HCT116 (cell line): ENCODE measurements around the gene U2AF1L4. TPM values are rescaled to one million over a fixed set of nuclear protein-coding genes. Genes with fewer than 3 reads are reported as not detected.

Source experiments
- ATAC-seq: fragments of 200-7000 bp; cut with Tn5 transposase; 2 replicates; pipeline ENCODE4 v1.9.1; 2020; ENCODE audit warnings: mild to moderate bottlenecking, moderate library complexity
- BruUV-seq: library from RNA; stranded (reverse); fragments of 400-500 nt; replicated peaks from 2 replicates; lab custom pipeline; 2021; lab: Mats Ljungman, UMichigan
- CTCF ChIA-PET: fragments of 300-600 bp; sonication (Branson Sonifier 250); formaldehyde crosslinking; loops from one replicate; lab custom pipeline; 2021; ENCODE audit warnings: antibody characterized with exemption; lab: Charles Lee
- POLR2A ChIA-PET: fragments of 300-600, 350-600 bp; sonication (Branson Sonifier 250); formaldehyde crosslinking; loops from one replicate; lab custom pipeline; 2021; ENCODE audit warnings: antibody characterized with exemption; lab: Charles Lee
- RAD21 ChIA-PET, 2 experiments: fragments of 300-600 bp; sonication (Branson Sonifier 250); formaldehyde crosslinking; loops; one replicate each; lab custom pipeline; 2023; ENCODE audit warnings: low total read pairs in 2 of 2; ENCODE audit not compliant: uncharacterized antibody in 2 of 2, unreplicated experiment in 2 of 2, low non-redundant PET in 1 of 2; lab: Charles Lee
- DNase-seq: peaks from one replicate; pipeline ENCODE4 v3.0.0-alpha.2; 2010; ENCODE audit warnings: low read depth, low spot score
- H2AFZ ChIP-seq: fragments of 200-600 bp; shearing (Covaris generic), sonication (generic); 2 replicates; pipeline ENCODE4 v1.6.1; 2017; ENCODE audit warnings: low read depth, mixed run types, mixed read lengths, antibody characterized with exemption, low read length; ENCODE audit not compliant: poor library complexity, severe bottlenecking
- H3K27ac ChIP-seq: 2 replicates; pipeline ENCODE4 v1.5.1; 2012; ENCODE audit warnings: low read depth, low read length
- H3K27me3 ChIP-seq: fragments of 200-600 bp; sonication (generic); 2 replicates; pipeline ENCODE4 v1.6.1; 2016; ENCODE audit warnings: mixed run types, low read length, mixed read lengths; ENCODE audit not compliant: insufficient read depth
- H3K36me3 ChIP-seq, 2 experiments: fragments of 200-500 bp in 1 of 2; fragments of 200-600 bp in 1 of 2; sonication (Bioruptor generic) in 1 of 2; sonication (generic) in 1 of 2; 2 replicates each; pipeline versions ENCODE4 v1.5.1 to v1.6.1; 2014 to 2016; ENCODE audit warnings: low read length in 2 of 2, inconsistent platforms in 1 of 2, mixed read lengths in 1 of 2, mixed run types in 1 of 2; ENCODE audit not compliant: insufficient read depth in 2 of 2, control insufficient read depth in 1 of 2
- H3K4me1 ChIP-seq, 2 experiments: fragments of 200-600 bp in 1 of 2; sonication (generic) in 1 of 2; 2 replicates each; pipeline versions ENCODE4 v1.5.1 to v1.6.1; 2012 to 2017; ENCODE audit warnings: low read length in 2 of 2, inconsistent platforms in 1 of 2, mild to moderate bottlenecking in 1 of 2, mixed read lengths in 1 of 2, mixed run types in 1 of 2, moderate library complexity in 1 of 2; ENCODE audit not compliant: insufficient read depth in 2 of 2, control insufficient read depth in 1 of 2
- H3K4me2 ChIP-seq: fragments of 200-600 bp; sonication (generic); 2 replicates; pipeline ENCODE4 v1.6.1; 2017; ENCODE audit warnings: mixed run types, low read length, mixed read lengths
- H3K4me3 ChIP-seq, 2 experiments: fragments of 200-600 bp in 1 of 2; sonication (generic) in 1 of 2; replicated peaks in 1 of 2; 2 replicates each; pipeline ENCODE4 v1.5.1; 2011 to 2016; ENCODE audit warnings: low read length in 2 of 2, control low read depth in 1 of 2, low read depth in 1 of 2, mild to moderate bottlenecking in 1 of 2, mixed read lengths in 1 of 2, mixed run types in 1 of 2
- H3K79me2 ChIP-seq: fragments of 200-600 bp; sonication (generic); 2 replicates; pipeline ENCODE4 v1.6.1; 2017; ENCODE audit warnings: mild to moderate bottlenecking, mixed run types, low read length, moderate library complexity, mixed read lengths; ENCODE audit not compliant: insufficient read depth
- H3K9ac ChIP-seq: fragments of 200-600 bp; sonication (generic); 2 replicates; pipeline ENCODE4 v1.6.1; 2016; ENCODE audit warnings: low read length, mixed read lengths
- H3K9me2 ChIP-seq: fragments of 200-600 bp; sonication (generic), shearing (Covaris generic); 2 replicates; pipeline ENCODE4 v1.6.1; 2017; ENCODE audit warnings: mixed run types, mild to moderate bottlenecking, moderate library complexity; ENCODE audit not compliant: insufficient read depth
- H3K9me3 ChIP-seq, 2 experiments: fragments of 200-500 bp in 1 of 2; fragments of 200-600 bp in 1 of 2; sonication (Bioruptor generic) in 1 of 2; sonication (generic) in 1 of 2; 2 replicates each; pipeline ENCODE4 v1.6.1; 2014 to 2017; ENCODE audit warnings: low read length in 2 of 2, mixed read lengths in 2 of 2, inconsistent platforms in 1 of 2, low read depth in 1 of 2, mild to moderate bottlenecking in 1 of 2, mixed run types in 1 of 2, moderate library complexity in 1 of 2; ENCODE audit not compliant: control insufficient read depth in 1 of 2, insufficient read depth in 1 of 2
- H4K20me1 ChIP-seq: fragments of 200-600 bp; sonication (generic), shearing (Covaris generic); 2 replicates; pipeline ENCODE4 v1.6.1; 2017; ENCODE audit warnings: mixed run types, mild to moderate bottlenecking, moderate library complexity; ENCODE audit not compliant: insufficient read depth
- CEBPB ChIP-seq: IDR thresholded peaks from 2 replicates; pipeline ENCODE4 v1.6.1; 2012; ENCODE audit warnings: low read depth
- EGR1 ChIP-seq: IDR thresholded peaks from 2 replicates; pipeline ENCODE4 v1.6.1; 2012; ENCODE audit warnings: low read depth
- EZH2phosphoT487 ChIP-seq: fragments of 200-600 bp; IDR thresholded peaks from 2 replicates; pipeline ENCODE4 v1.6.1; 2018; ENCODE audit warnings: antibody characterized with exemption, borderline replicate concordance
- POLR2A ChIP-seq: IDR thresholded peaks from 2 replicates; pipeline ENCODE4 v1.7.0; 2011; ENCODE audit warnings: borderline replicate concordance; ENCODE audit not compliant: insufficient read depth, insufficient read length; ENCODE audit errors: extremely low read depth
- SP1 ChIP-seq: IDR thresholded peaks from 2 replicates; pipeline ENCODE4 v1.6.1; 2012; ENCODE audit warnings: low read depth
- TCF7L2 ChIP-seq: IDR thresholded peaks from 2 replicates; pipeline ENCODE4 v1.7.0; 2011; ENCODE audit warnings: borderline replicate concordance, inconsistent platforms; ENCODE audit not compliant: insufficient read depth, insufficient read length; ENCODE audit errors: extremely low read depth
- ZNF274 ChIP-seq: fragments of 200-500 bp; sonication (Bioruptor generic); IDR thresholded peaks from 2 replicates; pipeline ENCODE4 v1.6.1; 2014; ENCODE audit warnings: mild to moderate bottlenecking, low read depth, low read length, inconsistent platforms
- intact Hi-C: fragments of 100-400 bp; cut with micrococcal nuclease; formaldehyde crosslinking; loops from 2 replicates; pipeline ENCODE4 v1.10.0; 2022
- total RNA-seq: library from RNA; stranded (reverse); gene quantifications from one replicate; pipeline ENCODE4 v1.2.1, GENCODE V29; 2021; ENCODE audit not compliant: unreplicated experiment
- TF ChIP-seq, protein P1 (sequence below): IDR thresholded peaks from 2 replicates; pipeline ENCODE4 v1.6.1; 2012; ENCODE audit warnings: low read depth
- TF ChIP-seq, protein P2 (sequence below): IDR thresholded peaks from 2 replicates; pipeline ENCODE4 v1.6.1; 2012

The U2AF1L4 gene
- total RNA-seq, 1 experiment from 2014 or later, result 15.6 TPM

DNA sequence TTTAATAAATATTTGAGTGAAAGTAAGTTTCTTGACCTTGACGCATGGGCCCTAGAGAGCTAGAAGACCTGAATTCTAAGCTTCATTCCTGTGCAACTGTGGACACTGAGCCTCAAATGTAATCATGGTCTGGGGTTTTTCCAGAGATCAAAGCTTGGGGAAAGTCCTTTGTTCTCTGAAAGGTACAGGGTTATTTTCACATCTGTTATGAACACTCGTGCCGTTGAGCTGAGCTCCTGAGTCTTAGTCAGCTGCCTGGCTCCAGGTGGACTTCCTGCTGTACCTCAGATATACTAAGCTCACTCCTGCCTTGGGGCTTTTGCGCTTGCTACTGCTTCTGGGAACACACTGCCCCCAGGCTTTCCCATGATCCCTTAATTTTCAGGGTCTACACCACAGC lies 48.4 kb downstream of the U2AF1L4 start (continued):
- TF ChIP-seq, protein P1, sequence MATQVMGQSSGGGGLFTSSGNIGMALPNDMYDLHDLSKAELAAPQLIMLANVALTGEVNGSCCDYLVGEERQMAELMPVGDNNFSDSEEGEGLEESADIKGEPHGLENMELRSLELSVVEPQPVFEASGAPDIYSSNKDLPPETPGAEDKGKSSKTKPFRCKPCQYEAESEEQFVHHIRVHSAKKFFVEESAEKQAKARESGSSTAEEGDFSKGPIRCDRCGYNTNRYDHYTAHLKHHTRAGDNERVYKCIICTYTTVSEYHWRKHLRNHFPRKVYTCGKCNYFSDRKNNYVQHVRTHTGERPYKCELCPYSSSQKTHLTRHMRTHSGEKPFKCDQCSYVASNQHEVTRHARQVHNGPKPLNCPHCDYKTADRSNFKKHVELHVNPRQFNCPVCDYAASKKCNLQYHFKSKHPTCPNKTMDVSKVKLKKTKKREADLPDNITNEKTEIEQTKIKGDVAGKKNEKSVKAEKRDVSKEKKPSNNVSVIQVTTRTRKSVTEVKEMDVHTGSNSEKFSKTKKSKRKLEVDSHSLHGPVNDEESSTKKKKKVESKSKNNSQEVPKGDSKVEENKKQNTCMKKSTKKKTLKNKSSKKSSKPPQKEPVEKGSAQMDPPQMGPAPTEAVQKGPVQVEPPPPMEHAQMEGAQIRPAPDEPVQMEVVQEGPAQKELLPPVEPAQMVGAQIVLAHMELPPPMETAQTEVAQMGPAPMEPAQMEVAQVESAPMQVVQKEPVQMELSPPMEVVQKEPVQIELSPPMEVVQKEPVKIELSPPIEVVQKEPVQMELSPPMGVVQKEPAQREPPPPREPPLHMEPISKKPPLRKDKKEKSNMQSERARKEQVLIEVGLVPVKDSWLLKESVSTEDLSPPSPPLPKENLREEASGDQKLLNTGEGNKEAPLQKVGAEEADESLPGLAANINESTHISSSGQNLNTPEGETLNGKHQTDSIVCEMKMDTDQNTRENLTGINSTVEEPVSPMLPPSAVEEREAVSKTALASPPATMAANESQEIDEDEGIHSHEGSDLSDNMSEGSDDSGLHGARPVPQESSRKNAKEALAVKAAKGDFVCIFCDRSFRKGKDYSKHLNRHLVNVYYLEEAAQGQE, result no peak
- no peak for TF ChIP-seq CEBPB
- TF ChIP-seq EGR1, result no peak
- TF ChIP-seq SP1, result no peak
- TF ChIP-seq, protein P2, sequence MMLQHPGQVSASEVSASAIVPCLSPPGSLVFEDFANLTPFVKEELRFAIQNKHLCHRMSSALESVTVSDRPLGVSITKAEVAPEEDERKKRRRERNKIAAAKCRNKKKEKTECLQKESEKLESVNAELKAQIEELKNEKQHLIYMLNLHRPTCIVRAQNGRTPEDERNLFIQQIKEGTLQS, result no peak
- no peak for TF ChIP-seq TCF7L2
- TF ChIP-seq EZH2phosphoT487, result no peak

DNA sequence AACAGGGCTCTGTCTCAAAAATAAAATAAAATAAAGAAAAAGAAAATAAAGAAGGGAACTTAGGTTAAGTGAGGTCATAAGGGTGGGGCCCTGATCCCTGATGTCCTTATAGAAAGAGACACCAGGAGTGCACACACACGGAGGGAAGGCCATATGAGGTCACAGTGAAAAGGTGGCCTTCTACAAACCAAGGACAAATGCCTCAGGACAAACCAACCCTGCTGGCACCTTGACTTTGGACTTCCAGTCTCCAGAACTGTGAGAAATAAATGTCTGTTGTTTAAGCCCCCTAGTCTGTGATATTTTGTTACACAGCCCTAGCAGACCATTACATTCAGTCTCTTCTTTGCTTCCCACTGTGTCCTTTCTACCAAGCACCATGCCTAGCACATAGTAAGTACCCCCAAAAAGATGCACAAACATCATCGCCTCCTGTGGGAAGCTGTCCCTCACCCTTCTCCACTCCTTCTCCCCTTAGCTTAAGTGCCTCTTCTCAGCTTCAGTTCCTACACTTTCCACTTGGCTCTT lies 49.3 kb downstream of the U2AF1L4 start:
- CTCF ChIA-PET, result interaction anchor here (1.1 to 1.6 kb wide), 2 partner anchors 15 to 124 kb away, joined by 3 to 4 read pairs; no protein-coding TSS in a partner anchor
- POLR2A ChIA-PET, result no interaction called here
- TF ChIP-seq ZNF274 (no peak), POLR2A (no peak), TCF7L2 (no peak), CEBPB (no peak), SP1 (no peak)
- TF ChIP-seq, protein P1, result no peak
- H3K4me1 ChIP-seq, result peaks cover 5 to 9% of the 10 kb centered on the region in 2 experiments; a peak in 2 of 4 replicates
- H3K9me3 ChIP-seq, result no peaks in the 10 kb centered on the region
- no peak overlapping the region for H2AFZ ChIP-seq
- H3K36me3 ChIP-seq, result no peaks in the 10 kb centered on the region
- H3K4me3 ChIP-seq, result no peak overlapping the region
- intact Hi-C loops, result no loop called here
- H3K27me3 ChIP-seq, result no peaks in the 10 kb centered on the region
- ATAC-seq (no peak), DNase-seq (no peak)
- BruUV-seq, result no TSS peak
- RAD21 ChIA-PET, result no interaction called here
- H4K20me1 ChIP-seq, result no peaks in the 10 kb centered on the region
- no peak overlapping the region for H3K27ac ChIP-seq
- H3K9ac ChIP-seq, result no peak overlapping the region
- no peaks in the 10 kb centered on the region for H3K79me2 ChIP-seq
- no peak overlapping the region for H3K4me2 ChIP-seq
- no peaks in the 10 kb centered on the region for H3K9me2 ChIP-seq
